ENCODE results near the gene EDNRB. TPM values are rescaled to one million over a fixed set of nuclear protein-coding genes. Genes with fewer than 3 reads are reported as not detected.
"Not testable (repeated sequence)": the region's sequence is repeated elsewhere in the genome, so short reads cannot be mapped to it uniquely, and the experiment has no call there.

Gene EDNRB
- not detected in 2 replicates for total RNA-seq

DNA sequence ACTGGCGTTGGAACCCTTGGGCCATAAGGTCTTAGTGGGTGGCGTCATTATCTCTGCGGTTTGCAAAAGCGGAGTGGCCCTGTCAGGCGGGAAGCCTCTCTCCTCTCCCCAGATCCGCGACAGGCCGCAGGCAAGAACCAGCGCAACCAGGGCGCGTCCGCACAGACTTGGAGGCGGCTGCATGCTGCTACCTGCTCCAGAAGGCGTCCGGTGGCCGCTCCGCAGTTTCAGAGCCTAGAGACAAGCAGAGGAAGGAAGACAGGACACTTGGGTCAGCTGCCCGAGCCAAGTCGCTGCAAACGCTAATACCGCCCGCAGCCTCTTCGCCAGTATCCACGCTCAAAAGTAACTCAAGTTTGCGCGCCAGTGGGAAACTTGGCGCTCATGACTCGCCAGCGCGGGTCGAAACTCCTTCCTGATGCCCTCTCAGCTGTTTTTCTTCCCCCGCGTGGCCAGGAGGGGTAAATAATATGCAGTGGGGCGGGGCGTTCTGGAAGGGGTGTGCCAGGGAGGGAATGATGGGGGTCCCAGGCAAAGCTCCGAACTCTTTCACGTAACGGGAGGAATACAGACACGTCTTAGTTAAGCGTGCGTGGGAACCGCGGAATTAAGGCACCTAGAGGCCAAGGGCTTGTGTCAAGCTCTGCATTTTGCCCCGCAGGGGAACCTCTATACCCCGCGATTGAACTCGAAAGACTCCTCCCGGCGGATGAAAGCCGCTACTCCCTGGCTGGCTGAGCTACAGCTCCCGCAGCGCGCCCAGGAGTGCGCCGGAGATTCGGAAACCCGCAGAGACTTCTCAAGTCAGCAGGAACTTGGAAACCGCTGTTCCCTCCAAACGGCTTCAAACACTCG lies at the start of gene EDNRB:
Gene EDNRB, minus strand, starts transcription at position 441 of the 855 bp plus-strand sequence. Its CDS starts 258 bp downstream, at position 183.
- intact Hi-C loops (cut with micrococcal nuclease), result no loop called here

DNA sequence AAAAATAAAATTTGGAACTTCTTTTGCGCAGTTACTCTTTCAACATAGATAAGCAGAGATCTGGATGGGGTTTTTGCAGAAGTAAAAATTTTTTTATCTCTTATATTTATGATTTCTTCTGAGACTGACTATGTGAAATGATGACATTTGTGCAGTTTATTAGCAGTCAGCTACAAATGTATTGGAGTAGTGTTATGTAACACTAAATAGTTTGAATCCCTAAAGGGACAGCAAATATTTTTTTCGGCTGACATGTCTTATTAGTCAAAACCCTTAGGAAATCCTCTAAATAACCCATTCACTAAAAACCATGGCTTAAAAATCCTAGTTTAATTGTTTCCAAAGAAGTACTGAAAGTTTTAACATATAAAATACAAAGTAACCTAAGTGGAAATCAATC lies 48.0 kb upstream of the EDNRB start:
- intact Hi-C loops (cut with micrococcal nuclease), result no loop called here

GRCh38 chr13:77952737-77953136 lies 34.1 kb upstream of the EDNRB start:
- intact Hi-C loops (cut with micrococcal nuclease), result no loop called here

GRCh38 chr13:77952276-77952675 lies 33.6 kb upstream of the EDNRB start:
- intact Hi-C loops (cut with micrococcal nuclease), result no loop called here

- intact Hi-C loops (cut with micrococcal nuclease), result no loop called here
These were observed 27.9 kb upstream of the EDNRB start for GRCh38 chr13:77946522-77946921.

DNA sequence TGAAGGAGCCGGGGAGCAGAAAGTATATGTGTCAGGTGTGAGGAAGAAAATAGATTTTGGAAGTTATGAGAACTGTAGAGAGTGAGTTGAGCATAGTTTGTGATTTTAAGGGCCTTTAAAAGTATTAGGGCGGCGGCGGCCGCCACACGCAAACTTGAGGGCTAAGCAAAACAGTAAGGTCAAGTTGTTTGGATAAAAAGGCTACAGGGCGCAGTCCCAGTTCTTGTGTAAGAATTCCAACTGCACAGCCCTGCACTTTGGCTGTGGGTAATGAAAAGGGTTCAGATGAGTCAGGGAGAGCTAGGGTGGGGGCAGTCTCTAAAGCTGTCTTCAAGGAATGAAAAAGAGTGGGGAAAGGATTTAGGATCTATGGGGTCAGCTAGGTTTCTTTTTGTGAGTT lies 16.4 kb upstream of the EDNRB start:
- intact Hi-C loops (cut with micrococcal nuclease), result not testable (repeated sequence)

- intact Hi-C loops (cut with micrococcal nuclease), result no loop called here
These were observed 11.8 kb upstream of the EDNRB start for GRCh38 chr13:77930430-77930829.

DNA sequence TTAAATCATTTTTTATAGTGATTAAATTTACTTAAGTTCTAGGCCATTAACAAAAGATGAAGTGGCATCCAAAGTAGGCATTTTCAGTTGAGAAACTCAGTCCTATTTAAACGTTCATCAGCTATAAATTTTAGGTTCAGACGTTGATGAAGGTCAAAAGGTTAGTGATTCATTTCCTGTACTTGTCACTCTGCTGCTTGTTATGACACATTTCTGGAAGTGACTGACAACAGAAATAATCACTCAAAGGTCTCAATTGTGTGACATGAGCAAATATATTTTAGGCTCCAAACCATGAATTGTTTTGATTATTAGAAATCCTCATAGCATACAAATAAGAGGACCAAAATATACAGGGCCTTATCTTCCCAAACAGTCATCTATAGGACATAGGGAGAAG lies 10.3 kb upstream of the EDNRB start:
- intact Hi-C loops (cut with micrococcal nuclease), result loop anchor here (5.0 kb wide), 1 partner anchor 93 kb away; no protein-coding TSS in a partner anchor

- intact Hi-C loops (cut with micrococcal nuclease), result loop anchor here (5.0 kb wide), 1 partner anchor 97 kb away; no protein-coding TSS in a partner anchor
These were observed 7.0 kb upstream of the EDNRB start for GRCh38 chr13:77925616-77926015.

- intact Hi-C loops (cut with micrococcal nuclease), result no loop called here
These were observed 1.3 kb upstream of the EDNRB start for GRCh38 chr13:77919921-77920294.

DNA sequence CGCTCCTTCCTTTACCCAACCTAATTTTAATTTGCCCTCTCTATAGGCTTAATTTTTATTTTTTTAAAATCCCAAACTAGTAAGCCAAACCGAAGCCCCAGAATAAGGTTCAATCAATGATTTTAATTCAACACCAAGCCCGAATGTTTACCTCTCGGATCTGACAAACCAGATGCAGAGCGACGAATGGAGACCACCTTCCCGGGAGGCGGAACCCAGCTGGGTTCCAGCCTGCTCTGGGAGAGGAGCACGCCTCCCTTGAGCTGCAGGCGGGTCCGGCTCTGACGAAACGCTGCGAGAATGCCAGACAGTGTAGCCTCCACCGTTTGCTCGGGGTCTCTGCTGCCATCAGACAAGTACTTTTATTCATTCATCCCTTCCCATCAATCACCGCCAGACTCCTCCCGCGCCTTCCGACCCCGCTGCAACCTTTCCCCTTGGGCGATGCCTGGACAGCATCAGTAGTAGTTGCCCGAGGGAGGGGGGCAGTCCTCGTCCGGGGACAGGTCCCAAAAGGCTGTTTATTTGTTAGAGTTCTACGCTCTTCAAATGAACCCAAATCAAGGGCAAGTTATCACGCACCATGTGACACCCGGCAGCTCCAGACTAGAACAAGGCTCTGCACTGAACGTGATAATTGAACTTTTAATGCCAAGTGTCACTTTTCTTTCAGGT lies 752 bp upstream of the EDNRB start:
- intact Hi-C loops (cut with micrococcal nuclease), result no loop called here

- intact Hi-C loops (cut with micrococcal nuclease), result no loop called here
These were observed 2.1 kb downstream of the EDNRB start for GRCh38 chr13:77916488-77916887.

GRCh38 chr13:77915686-77916085 lies 2.9 kb downstream of the EDNRB start:
- intact Hi-C loops (cut with micrococcal nuclease), result no loop called here

DNA sequence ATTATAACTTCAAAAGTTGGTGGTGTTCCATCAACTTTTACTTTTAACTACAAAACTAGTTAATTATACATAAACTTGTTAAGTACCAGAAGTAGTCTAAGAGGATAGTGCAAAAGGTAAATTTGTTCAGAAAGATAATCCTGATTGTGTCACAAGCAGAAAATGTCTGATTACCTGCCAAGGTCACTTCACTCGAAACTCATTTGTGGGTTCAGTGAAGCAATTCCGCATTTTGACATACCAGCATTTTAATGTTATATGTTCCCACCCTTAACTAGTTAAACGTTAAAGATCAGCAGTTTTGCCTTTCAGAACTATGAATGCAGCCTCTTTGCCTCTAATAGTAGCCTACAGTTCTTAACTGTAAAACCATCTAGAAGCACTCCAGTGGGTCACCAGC lies 5.6 kb downstream of the EDNRB start:
- intact Hi-C loops (cut with micrococcal nuclease), result no loop called here

DNA sequence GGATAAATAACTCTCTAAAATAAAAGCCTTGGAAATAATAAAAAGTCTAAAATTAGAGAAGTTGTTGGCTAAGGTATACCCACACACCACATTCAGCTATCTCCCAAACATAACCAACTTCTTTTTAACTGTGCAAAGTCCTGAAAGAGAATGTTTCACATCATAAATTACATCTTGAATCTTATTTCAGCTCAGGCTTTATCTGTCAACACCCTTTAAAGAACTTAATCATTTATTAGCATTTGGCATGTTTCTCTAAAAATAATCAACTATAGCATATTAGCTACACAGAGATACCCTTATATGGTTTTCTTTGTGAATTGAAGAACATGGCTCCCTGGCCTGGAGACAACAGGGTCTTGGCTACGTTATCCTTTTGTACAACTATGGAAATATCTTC lies 6.9 kb downstream of the EDNRB start:
- intact Hi-C loops (cut with micrococcal nuclease), result no loop called here

GRCh38 chr13:77909827-77910226 lies 8.8 kb downstream of the EDNRB start:
- intact Hi-C loops (cut with micrococcal nuclease), result no loop called here

DNA sequence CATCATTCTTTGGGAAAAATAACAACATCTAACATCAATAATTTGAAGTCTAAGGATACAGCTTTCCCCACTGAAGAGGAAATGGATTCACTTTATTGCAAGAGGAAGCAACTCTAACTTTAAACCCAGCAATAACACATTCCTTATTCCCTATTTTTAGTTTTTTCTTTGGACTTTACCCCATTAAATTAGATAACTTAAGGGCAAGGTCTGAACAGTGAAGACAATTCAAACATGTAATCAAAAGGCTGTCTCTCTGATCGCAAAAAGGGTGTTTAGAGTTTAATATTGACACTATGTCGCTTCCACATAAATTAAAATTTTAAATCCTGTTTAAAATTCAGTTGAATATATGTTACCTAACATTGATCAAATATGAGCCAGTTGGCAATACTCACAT lies 10.1 kb downstream of the EDNRB start:
- intact Hi-C loops (cut with micrococcal nuclease), result no loop called here

DNA sequence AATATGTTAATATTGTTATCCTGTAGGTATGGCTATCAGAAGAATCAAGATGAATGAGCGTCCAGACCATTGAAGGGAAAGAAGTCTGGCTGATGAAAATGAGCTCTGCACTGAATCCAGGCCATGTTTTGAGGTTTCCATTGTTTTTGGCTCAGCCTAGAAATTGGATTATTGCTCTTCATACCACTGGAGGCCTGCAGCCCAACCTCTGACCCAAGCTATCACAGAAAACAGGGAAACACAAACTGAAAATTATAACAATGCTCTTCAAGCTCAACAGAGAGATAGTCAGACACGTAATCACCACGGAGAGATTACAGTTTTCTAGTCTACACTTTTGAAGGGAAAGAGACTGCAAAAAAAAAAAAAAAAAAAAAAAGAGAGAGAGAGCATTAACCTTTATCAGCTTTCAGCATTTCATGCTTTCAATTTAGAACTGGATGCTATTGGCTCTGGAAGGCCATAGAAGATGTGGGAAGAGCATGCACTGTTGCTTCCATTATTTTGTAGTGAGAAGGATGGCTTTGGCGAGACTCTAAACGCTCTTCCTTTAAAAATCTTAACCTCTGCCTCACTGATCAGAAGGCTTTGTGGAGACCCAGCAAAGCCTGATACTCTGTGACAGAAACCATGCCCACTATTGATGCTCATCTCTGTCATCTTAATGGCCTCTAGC lies 10.8 kb downstream of the EDNRB start:
- intact Hi-C loops (cut with micrococcal nuclease), result no loop called here

DNA sequence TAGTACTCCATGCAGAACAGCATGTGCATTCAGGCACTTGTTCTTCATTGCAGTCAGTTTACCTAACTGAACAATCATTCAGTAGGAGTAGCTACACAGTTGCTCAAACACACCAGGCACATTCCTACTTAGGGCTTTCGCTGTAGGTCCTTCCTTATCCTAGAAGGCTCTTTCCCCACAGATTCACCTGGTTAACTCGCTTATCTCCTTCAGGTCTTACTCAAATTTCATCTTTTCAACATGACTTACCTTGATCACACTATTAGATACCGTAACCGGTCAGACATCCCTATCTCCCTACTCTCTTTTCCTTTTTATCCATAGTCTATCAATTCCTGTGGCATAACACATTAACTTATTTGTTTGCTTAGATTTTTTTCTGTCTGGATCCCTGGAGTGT lies 14.6 kb downstream of the EDNRB start:
- intact Hi-C loops (cut with micrococcal nuclease), result no loop called here

GRCh38 chr13:77903435-77903834 lies 15.2 kb downstream of the EDNRB start:
- intact Hi-C loops (cut with micrococcal nuclease), result no loop called here

DNA sequence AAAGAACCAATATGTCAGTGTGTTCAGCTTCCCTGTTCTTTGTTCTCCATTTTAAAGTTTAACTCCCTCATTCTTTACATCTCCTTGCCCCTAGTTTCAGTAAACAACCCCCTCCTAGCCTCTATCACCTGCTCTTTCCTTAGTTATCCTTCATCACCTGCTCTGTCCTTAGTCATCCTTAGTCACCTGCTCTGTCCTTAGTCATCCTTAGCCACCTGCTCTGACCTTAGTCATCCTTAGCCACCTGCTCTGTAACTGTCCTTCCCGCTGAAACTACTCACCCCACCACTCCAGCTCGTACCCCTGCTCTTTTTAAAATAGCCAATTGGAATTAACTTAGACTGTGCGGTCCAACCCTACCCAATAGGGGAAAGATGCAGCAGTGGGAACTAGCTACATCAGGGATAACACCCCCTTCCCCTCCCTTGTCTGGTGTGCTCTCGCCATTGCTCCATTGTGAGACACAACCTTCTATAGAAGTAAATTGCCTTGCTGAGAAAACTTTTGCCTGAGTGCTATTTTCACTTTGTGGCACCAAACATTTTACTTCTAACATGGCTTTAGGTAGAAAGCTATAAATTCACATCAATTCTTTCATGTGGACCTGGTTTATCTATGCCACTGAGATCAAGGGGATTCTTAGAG lies 16.2 kb downstream of the EDNRB start:
- intact Hi-C loops (cut with micrococcal nuclease), result no loop called here

DNA sequence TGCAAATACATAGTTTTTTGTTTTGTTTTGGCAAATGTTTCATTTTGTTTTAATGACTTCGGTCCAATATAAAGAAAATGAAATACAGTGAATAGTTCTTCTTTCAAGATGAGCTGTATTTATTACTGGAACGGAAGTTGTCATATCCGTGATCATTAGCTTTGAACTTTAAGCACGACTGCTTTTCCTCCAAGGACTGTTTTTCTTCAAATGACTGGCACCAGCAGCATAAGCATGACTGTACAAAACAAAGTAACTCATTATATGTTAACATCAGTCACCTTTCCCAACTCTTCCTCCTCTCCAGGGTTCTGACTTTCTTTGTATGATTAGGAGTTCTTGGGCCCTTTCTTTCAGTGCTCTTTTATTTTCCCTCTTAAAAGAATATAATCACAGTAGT lies 20.5 kb downstream of the EDNRB start:
- intact Hi-C loops (cut with micrococcal nuclease), result no loop called here

Measured in T-helper 2 cell treated with Interferon-gamma antibody and Interleukin-4, amounts not matched to agents 100 ng/mL and 5 ng/mL, for 36 hours (primary cell).